ENCODE data around the gene TP53AIP1.

Gene TP53AIP1

GRCh38 chr11:128970598-128971190, 28.0 kb upstream of the TP53AIP1 start:
- no peak overlapping the region for H3K4me3 ChIP-seq (ENCODE audit: low read depth, low read length)
- TF ChIP-seq POLR2A (IDR thresholded peaks at IDR 0.05; ENCODE audit: extremely low read depth, insufficient read length) (no peak), MYC (IDR thresholded peaks at IDR 0.05; ENCODE audit: low read depth, low read length) (no peak), CTCF (IDR thresholded peaks at IDR 0.05; ENCODE audit: low read depth, low read length) (no peak), MAX (IDR thresholded peaks at IDR 0.05; ENCODE audit: low read depth, low read length) (no peak)
- no peak for DNase-seq (ENCODE audit: low read depth)

- DNase-seq (ENCODE audit: low read depth), result no peak
- TF ChIP-seq MAX (IDR thresholded peaks at IDR 0.05; ENCODE audit: low read depth, low read length) (no peak), MYC (IDR thresholded peaks at IDR 0.05; ENCODE audit: low read depth, low read length) (no peak), POLR2A (IDR thresholded peaks at IDR 0.05; ENCODE audit: extremely low read depth, insufficient read length) (no peak), CTCF (IDR thresholded peaks at IDR 0.05; ENCODE audit: low read depth, low read length) (no peak)
- H3K4me3 ChIP-seq (ENCODE audit: low read depth, low read length), result no peak overlapping the region
These were observed 26.2 kb upstream of the TP53AIP1 start for GRCh38 chr11:128968916-128969315.

- no peak for DNase-seq (ENCODE audit: low read depth)
- TF ChIP-seq MAX (IDR thresholded peaks at IDR 0.05; ENCODE audit: low read depth, low read length) (no peak), CTCF (IDR thresholded peaks at IDR 0.05; ENCODE audit: low read depth, low read length) (no peak), MYC (IDR thresholded peaks at IDR 0.05; ENCODE audit: low read depth, low read length) (no peak), POLR2A (IDR thresholded peaks at IDR 0.05; ENCODE audit: extremely low read depth, insufficient read length) (no peak)
- H3K4me3 ChIP-seq (ENCODE audit: low read depth, low read length), result no peak overlapping the region
These were observed 24.9 kb upstream of the TP53AIP1 start for GRCh38 chr11:128967578-128967977.

GRCh38 chr11:128965485-128965884, 22.8 kb upstream of the TP53AIP1 start:
- H3K4me3 ChIP-seq (ENCODE audit: low read depth, low read length), result no peak overlapping the region
- no peak for TF ChIP-seq POLR2A (IDR thresholded peaks at IDR 0.05; ENCODE audit: extremely low read depth, insufficient read length)
- TF ChIP-seq CTCF (IDR thresholded peaks at IDR 0.05; ENCODE audit: low read depth, low read length), result no peak
- no peak for TF ChIP-seq MYC (IDR thresholded peaks at IDR 0.05; ENCODE audit: low read depth, low read length)
- no peak for TF ChIP-seq MAX (IDR thresholded peaks at IDR 0.05; ENCODE audit: low read depth, low read length)
- no peak for DNase-seq (ENCODE audit: low read depth)

- DNase-seq (ENCODE audit: low read depth), result no peak
- TF ChIP-seq POLR2A (IDR thresholded peaks at IDR 0.05; ENCODE audit: extremely low read depth, insufficient read length), result no peak
- TF ChIP-seq MYC (IDR thresholded peaks at IDR 0.05; ENCODE audit: low read depth, low read length), result no peak
- no peak for TF ChIP-seq MAX (IDR thresholded peaks at IDR 0.05; ENCODE audit: low read depth, low read length)
- TF ChIP-seq CTCF (IDR thresholded peaks at IDR 0.05; ENCODE audit: low read depth, low read length), result no peak
- no peak overlapping the region for H3K4me3 ChIP-seq (ENCODE audit: low read depth, low read length)
These were observed 21.8 kb upstream of the TP53AIP1 start for GRCh38 chr11:128964463-128964930.
